HepG2 (cell line): ENCODE results near the gene EXO1. TPM values are rescaled to one million over a fixed set of nuclear protein-coding genes. Genes with fewer than 3 reads are reported as not detected.

Experiments used
- CHD4 ChIP-seq: fragments of 200-600 bp; sonication (generic); IDR thresholded peaks from 2 replicates; pipeline ENCODE4 v1.7.0; 2017; ENCODE audit warnings: mild to moderate bottlenecking, low read length, borderline replicate concordance
- LCORL ChIP-seq, 2 experiments: fragments of 450-650 bp in 1 of 2; sonication (generic) in 1 of 2; formaldehyde crosslinking in 1 of 2; IDR thresholded peaks; 2 replicates each; pipeline versions ENCODE4 v1.5.0 to v1.6.1; 2017 to 2020; ENCODE audit warnings: antibody characterized with exemption in 1 of 2, missing genetic modification reagents in 1 of 2
- MEF2D ChIP-seq: sonication (generic); formaldehyde crosslinking; IDR thresholded peaks from 2 replicates; pipeline ENCODE4 v1.5.1; 2020; ENCODE audit warnings: mild to moderate bottlenecking, missing genetic modification reagents
- MIER3 ChIP-seq: IDR thresholded peaks from 2 replicates; pipeline ENCODE4 v1.6.1; 2016; ENCODE audit warnings: missing compliant biosample characterization, borderline replicate concordance
- PLRG1 ChIP-seq: fragments of 450-650 bp; conservative IDR thresholded peaks from 2 replicates; pipeline ENCODE4 v1.6.1; 2016
- SOX13 ChIP-seq, 3 experiments: fragments of 450-650 bp in 1 of 3; sonication (generic) in 1 of 3; formaldehyde crosslinking in 1 of 3; IDR thresholded peaks in 2 of 3; conservative IDR thresholded peaks in 1 of 3; 2 replicates each; pipeline versions ENCODE4 v1.5.0 to v1.6.1; 2016 to 2020; ENCODE audit warnings: antibody characterized with exemption in 1 of 3, mild to moderate bottlenecking in 1 of 3, missing compliant biosample characterization in 1 of 3, missing genetic modification reagents in 1 of 3, moderate library complexity in 1 of 3
- WIZ ChIP-seq: sonication (generic); formaldehyde crosslinking; IDR thresholded peaks from 2 replicates; pipeline ENCODE4 v1.5.1; 2020; ENCODE audit warnings: mild to moderate bottlenecking, missing genetic modification reagents
- ZNF530 ChIP-seq: sonication (generic); formaldehyde crosslinking; IDR thresholded peaks from 2 replicates; pipeline ENCODE4 v1.5.0; 2020; ENCODE audit warnings: low read depth, mild to moderate bottlenecking, missing genetic modification reagents
- ZNF598 ChIP-seq: sonication (generic); formaldehyde crosslinking; IDR thresholded peaks from 2 replicates; pipeline ENCODE4 v1.5.1; 2020; ENCODE audit warnings: mild to moderate bottlenecking, missing genetic modification reagents, borderline replicate concordance
- polyA plus RNA-seq, 8 experiments: library from polyadenylated mRNA; depleted of rRNA in 3 of 8; stranded (reverse) in 7 of 8; unstranded in 1 of 8; fragments of >200 nt; fragmentation: Illumina TruSeq in 4 of 8; extraction: Trizol in 4 of 8; gene quantifications; 2 replicates each; pipeline versions ENCODE4 v1.2.1 to v1.2.3, GENCODE V29; 2011 to 2016; ENCODE audit warnings: low read depth in 4 of 8, missing spikeins in 1 of 8, mixed read lengths in 1 of 8; ENCODE audit not compliant: insufficient read depth in 1 of 8
- total RNA-seq, 5 experiments: library from RNA; depleted of rRNA; stranded (reverse); fragments of >200 nt; fragmentation: Illumina TruSeq; extraction: Trizol; gene quantifications; 2 replicates each; pipeline ENCODE4 v1.2.3, GENCODE V29; 2016; ENCODE audit warnings: low read depth in 1 of 5
- TF ChIP-seq, protein P1 (sequence below): sonication (generic); formaldehyde crosslinking; IDR thresholded peaks from 2 replicates; pipeline ENCODE4 v1.4.0; 2020; ENCODE audit warnings: mild to moderate bottlenecking, missing genetic modification reagents
- TF ChIP-seq, protein P2 (sequence below): sonication (generic); formaldehyde crosslinking; IDR thresholded peaks from 2 replicates; pipeline ENCODE4 v1.5.1; 2020; ENCODE audit warnings: mild to moderate bottlenecking, missing genetic modification reagents, moderate library complexity
- TF ChIP-seq, protein P3 (sequence below): sonication (generic); formaldehyde crosslinking; IDR thresholded peaks from 2 replicates; pipeline ENCODE4 v1.8.0; 2022; ENCODE audit warnings: missing genetic modification reagents, mild to moderate bottlenecking, inconsistent platforms, borderline replicate concordance
- TF ChIP-seq, protein P4 (sequence below): sonication (generic); formaldehyde crosslinking; IDR thresholded peaks from 2 replicates; pipeline ENCODE4 v1.8.1; 2023; ENCODE audit warnings: mild to moderate bottlenecking, moderate library complexity, missing genetic modification reagents

The EXO1 gene
- total and polyA plus RNA-seq, 2 of the 13 experiments (the other 11 are each of a cell fraction or from before 2014, with no cell fraction given), result 3.2 to 26.1 TPM

DNA sequence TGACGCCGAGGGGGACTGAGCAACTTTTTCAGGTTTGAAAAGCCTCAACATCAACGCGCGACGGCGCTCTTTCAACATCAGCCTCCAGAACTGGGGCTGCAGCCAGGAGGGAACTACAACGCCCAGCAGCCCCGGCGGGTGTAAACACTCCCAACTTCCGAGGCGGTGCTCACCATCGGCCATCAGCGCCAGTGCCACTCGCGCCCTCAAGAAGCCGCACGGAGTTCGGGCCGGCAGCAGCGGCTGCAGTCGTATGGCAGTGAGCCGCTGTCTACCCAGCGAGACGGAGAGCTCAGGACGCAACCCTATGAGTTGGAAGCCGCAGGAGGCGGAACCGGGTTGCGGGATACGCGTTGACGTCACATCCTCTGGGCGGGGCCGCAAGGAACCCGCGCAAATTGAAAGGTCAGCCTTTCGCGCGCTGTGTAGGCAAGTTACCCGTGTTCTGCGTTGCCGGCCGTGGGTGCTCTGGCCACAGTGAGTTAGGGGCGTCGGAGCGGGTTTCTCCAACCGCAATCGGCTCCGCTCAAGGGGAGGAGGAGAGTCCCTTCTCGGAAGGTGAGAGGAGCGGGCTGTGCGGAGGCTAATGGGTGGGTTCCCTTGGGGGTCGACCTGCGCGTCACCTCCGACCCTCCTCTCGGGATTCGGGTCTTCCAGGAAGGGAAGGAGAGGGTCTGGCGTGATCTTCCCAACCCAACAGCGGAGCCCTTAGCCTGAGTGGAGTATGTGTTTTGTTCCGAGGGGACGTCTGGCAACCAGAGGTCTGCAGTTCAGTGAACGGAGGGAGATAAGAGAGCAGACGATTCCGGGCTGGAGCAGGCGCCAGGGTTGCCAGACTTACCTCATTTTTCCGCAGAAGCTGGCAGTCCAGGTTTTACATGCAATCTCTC is at the start of gene EXO1 (continued):
- TF ChIP-seq, protein P1, sequence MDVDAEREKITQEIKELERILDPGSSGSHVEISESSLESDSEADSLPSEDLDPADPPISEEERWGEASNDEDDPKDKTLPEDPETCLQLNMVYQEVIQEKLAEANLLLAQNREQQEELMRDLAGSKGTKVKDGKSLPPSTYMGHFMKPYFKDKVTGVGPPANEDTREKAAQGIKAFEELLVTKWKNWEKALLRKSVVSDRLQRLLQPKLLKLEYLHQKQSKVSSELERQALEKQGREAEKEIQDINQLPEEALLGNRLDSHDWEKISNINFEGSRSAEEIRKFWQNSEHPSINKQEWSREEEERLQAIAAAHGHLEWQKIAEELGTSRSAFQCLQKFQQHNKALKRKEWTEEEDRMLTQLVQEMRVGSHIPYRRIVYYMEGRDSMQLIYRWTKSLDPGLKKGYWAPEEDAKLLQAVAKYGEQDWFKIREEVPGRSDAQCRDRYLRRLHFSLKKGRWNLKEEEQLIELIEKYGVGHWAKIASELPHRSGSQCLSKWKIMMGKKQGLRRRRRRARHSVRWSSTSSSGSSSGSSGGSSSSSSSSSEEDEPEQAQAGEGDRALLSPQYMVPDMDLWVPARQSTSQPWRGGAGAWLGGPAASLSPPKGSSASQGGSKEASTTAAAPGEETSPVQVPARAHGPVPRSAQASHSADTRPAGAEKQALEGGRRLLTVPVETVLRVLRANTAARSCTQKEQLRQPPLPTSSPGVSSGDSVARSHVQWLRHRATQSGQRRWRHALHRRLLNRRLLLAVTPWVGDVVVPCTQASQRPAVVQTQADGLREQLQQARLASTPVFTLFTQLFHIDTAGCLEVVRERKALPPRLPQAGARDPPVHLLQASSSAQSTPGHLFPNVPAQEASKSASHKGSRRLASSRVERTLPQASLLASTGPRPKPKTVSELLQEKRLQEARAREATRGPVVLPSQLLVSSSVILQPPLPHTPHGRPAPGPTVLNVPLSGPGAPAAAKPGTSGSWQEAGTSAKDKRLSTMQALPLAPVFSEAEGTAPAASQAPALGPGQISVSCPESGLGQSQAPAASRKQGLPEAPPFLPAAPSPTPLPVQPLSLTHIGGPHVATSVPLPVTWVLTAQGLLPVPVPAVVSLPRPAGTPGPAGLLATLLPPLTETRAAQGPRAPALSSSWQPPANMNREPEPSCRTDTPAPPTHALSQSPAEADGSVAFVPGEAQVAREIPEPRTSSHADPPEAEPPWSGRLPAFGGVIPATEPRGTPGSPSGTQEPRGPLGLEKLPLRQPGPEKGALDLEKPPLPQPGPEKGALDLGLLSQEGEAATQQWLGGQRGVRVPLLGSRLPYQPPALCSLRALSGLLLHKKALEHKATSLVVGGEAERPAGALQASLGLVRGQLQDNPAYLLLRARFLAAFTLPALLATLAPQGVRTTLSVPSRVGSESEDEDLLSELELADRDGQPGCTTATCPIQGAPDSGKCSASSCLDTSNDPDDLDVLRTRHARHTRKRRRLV (CRISPR knock-in tag), result peak; percentile 43; the same call in 1 of the 2 replicates
- no peak for TF ChIP-seq PLRG1
- no peak for TF ChIP-seq CHD4
- no peak for TF ChIP-seq ZNF598 (CRISPR knock-in tag)
- TF ChIP-seq, protein P2, sequence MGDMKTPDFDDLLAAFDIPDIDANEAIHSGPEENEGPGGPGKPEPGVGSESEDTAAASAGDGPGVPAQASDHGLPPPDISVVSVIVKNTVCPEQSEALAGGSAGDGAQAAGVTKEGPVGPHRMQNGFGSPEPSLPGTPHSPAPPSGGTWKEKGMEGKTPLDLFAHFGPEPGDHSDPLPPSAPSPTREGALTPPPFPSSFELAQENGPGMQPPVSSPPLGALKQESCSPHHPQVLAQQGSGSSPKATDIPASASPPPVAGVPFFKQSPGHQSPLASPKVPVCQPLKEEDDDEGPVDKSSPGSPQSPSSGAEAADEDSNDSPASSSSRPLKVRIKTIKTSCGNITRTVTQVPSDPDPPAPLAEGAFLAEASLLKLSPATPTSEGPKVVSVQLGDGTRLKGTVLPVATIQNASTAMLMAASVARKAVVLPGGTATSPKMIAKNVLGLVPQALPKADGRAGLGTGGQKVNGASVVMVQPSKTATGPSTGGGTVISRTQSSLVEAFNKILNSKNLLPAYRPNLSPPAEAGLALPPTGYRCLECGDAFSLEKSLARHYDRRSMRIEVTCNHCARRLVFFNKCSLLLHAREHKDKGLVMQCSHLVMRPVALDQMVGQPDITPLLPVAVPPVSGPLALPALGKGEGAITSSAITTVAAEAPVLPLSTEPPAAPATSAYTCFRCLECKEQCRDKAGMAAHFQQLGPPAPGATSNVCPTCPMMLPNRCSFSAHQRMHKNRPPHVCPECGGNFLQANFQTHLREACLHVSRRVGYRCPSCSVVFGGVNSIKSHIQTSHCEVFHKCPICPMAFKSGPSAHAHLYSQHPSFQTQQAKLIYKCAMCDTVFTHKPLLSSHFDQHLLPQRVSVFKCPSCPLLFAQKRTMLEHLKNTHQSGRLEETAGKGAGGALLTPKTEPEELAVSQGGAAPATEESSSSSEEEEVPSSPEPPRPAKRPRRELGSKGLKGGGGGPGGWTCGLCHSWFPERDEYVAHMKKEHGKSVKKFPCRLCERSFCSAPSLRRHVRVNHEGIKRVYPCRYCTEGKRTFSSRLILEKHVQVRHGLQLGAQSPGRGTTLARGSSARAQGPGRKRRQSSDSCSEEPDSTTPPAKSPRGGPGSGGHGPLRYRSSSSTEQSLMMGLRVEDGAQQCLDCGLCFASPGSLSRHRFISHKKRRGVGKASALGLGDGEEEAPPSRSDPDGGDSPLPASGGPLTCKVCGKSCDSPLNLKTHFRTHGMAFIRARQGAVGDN, result peak; percentile 83
- peak; percentile 77 for TF ChIP-seq MEF2D
- no peak for TF ChIP-seq LCORL (IDR thresholded peaks at IDR 0.05)
- TF ChIP-seq LCORL (CRISPR knock-in tag; IDR thresholded peaks at IDR 0.05), result no peak
- no peak for TF ChIP-seq MIER3
- no peak for TF ChIP-seq ZNF530 (CRISPR knock-in tag)
- TF ChIP-seq, protein P3, sequence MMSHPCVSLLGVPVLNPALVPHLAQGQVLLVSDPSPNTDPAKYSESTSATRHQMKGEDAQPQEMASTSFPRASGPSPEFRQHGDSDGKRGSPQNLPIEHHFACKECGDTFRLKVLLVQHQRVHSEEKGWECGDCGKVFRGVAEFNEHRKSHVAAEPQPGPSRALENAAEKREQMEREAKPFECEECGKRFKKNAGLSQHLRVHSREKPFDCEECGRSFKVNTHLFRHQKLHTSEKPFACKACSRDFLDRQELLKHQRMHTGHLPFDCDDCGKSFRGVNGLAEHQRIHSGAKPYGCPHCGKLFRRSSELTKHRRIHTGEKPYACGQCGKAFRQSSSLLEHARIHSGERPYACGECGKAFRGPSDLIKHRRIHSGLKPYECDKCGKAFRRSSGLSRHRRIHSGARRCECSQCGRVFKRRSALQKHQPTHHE (CRISPR knock-in tag), result no peak
- no peak for TF ChIP-seq SOX13 (IDR thresholded peaks at IDR 0.05)
- peak in 1 of 2 experiments; percentile 30; a peak in 1 of 4 replicates for TF ChIP-seq SOX13 (CRISPR knock-in tag; conservative IDR thresholded peaks at IDR 0.05 in 1 of 2, IDR thresholded peaks at IDR 0.05 in 1 of 2)
- TF ChIP-seq, protein P4, sequence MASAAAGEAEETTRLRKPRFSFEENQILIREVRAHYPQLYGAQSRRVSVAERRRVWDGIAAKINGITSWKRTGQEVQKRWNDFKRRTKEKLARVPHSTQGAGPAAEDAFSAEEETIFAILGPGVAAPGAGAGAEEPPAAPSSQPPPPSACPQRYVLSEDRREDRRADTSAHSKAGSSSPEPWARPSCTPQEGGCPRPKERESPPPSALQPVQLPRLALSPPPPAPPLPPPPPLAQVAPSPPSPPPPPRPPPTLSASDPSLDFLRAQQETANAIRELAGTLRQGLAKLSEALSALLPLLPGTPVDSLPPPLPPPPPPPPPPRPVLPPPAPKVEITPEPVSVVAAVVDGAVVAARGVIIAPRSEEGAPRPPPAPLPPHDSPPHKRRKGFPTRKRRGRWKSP (CRISPR knock-in tag), result 0 out of 2 replicates have a peak, but pooled peaks have one; percentile 28
- TF ChIP-seq WIZ (CRISPR knock-in tag), result 0 out of 2 replicates have a peak, but pooled peaks have one; percentile 35
